ENCODE data around the gene SREBF2. TPM values are rescaled to one million over a fixed set of nuclear protein-coding genes. Genes with fewer than 3 reads are reported as not detected.
A peak's percentile ranks its signal among the peaks of the same experiment; 100 is the strongest.

SREBF2 gene
- total RNA-seq, 2 experiments from 2014 or later: 92.4 to 95.7 TPM

DNA sequence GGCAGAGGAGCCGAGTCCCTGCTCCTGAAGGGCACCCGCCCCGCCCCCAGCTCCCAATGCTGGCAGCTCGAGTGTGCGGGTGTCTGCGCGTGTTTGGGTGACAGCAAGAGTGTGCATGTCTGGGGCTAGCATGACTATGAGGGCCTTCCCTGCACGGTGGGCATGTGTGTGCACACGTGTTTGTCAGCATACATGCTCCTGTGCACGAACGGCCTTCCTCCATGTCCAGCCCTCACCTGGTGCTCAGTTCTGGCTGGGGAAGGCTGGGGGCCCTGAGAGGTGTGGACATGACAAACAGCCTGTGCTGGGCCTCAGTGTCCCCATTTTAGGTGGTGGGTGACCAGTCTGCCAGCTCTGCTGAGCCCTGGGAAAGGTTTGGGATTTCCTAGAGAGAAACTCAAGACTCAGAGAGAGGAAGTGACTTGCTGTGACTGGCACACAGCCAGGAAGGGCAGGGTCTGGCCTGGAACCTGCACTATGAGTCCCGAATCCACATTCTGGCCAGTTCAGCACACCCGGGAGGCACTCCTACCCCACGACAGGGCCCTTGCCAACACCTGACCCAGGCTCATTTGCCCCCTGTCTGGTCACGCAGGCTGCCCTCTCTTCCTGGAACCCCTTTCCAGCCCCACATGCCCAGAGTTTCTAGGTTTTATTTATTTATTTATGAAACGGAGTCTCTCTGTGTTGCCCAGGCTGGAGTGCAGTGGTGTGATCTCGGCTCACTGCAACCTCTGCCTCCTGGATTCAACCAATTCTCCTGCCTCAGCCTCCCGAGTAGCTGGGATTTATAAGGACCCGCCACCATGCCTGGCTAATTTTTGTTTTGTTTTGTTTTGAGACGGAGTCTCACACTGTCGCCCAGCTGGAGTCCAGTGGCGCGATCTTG is 85.2 kb downstream of the SREBF2 start:
- peak overlapping the region; percentile 30 for H3K4me3 Mint-ChIP-seq

DNA sequence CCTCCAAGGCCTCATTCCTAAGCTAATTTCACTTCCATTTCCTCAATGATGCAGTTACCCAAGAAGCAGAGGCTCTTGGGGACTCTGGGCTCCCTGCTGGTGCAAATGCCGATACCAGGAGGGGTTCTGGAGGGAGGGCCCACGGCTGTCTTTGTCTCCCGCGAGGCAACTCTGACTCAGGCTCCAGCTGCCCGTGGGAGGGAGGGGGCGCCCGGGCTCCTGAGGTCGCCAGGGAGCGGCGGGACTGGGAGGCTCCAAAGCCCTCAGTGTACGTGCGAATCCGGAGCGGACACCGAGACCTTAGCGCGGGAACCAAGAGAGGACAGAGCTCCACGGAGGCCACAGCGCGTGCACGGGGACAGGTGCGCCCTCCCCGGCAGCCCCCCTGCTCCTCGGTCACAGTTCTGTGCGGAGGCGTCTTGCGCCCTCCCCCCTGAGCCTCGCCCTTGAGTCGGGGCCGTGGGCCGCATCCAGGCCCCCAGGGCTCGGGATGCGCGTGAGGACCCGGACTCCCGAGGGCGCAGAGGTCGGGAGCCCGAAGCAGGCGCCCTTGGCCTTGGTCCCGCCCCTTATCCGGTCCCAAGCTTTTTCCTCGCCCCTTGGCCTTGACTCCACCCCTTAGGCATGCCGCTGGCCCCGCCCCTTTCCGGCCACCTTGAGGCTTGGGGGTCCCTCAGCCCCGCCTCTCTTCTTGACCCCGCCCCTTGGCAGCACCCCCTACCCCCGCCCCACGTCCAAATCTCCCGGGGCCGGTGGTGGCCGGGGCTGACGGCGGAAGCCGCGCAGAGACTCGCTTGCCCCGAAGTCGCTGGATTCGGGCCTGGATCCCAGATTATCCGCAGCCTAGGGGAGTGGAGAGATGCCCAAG is 86.7 kb downstream of the SREBF2 start:
- H3K27me3 Mint-ChIP-seq: peaks cover 35% of the 10 kb centered on the region
- peaks cover 21% of the 10 kb centered on the region for H3K4me1 Mint-ChIP-seq
- CTCF ChIA-PET: interaction anchor here (0.6 to 2.2 kb wide), 3 partner anchors 9 to 828 kb away, joined by 3 to 6 read pairs (median 3); no protein-coding TSS in a partner anchor
- no peaks in the 10 kb centered on the region for H3K9me3 Mint-ChIP-seq
- peak; percentile 28 for DNase-seq
- POLR2A ChIA-PET: no interaction called here
- H3K4me3 Mint-ChIP-seq: peak overlapping the region; percentile 34
- no peak overlapping the region for H3K27ac Mint-ChIP-seq
- H3K36me3 Mint-ChIP-seq (ENCODE audit: low read depth): no peaks in the 10 kb centered on the region

More for the DNA sequence above, 85.2 kb downstream of the SREBF2 start:
- peak overlapping the region; percentile 31 for H3K27ac Mint-ChIP-seq
- POLR2A ChIA-PET: no interaction called here
- CTCF ChIA-PET: interaction anchor here (0.5 to 3.0 kb wide), 5 partner anchors 8 to 78 kb away, joined by 3 to 15 read pairs (median 6); partner anchors contain the start of gene TNFRSF13C
- no peak for DNase-seq
- H3K9me3 Mint-ChIP-seq: no peaks in the 10 kb centered on the region
- H3K36me3 Mint-ChIP-seq (ENCODE audit: low read depth): no peaks in the 10 kb centered on the region
- peaks cover 38% of the 10 kb centered on the region for H3K27me3 Mint-ChIP-seq
- peaks cover 22% of the 10 kb centered on the region for H3K4me1 Mint-ChIP-seq

DNA sequence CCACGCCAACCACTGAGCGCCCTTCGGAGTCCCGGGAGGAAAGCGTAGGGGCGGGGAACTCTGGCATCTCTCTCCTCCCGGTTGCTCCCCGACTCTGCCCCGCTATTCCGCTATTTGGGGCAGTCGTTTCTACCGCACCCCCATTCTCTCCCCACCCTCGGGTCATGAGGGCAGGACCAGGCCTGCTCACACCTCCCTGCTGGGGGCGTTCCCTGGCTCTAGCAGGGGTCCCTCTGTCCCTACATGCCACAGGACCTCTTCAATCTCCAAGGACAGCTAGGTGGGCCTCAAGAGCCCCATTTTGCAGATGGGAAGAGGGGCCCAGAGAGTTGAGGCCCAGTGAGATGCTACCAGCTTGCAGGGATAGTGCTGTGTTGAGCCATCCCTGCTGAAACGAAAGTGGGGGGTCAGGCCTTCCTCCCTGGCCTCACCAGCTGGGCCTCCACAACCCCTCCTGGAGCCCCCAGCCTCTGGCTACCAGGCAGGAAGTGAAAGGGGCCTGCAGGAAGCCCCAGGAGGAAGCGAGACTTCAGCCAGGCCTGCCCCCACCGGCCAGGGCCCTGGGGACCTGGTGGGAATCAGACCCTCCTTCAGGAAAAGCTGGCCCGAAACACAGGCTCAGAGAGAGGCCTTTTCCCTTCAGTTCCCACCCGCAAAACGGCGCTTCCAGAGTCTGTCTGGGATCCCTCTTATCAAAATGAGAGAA is 87.5 kb downstream of the SREBF2 start:
- Mint-ChIP-seq H3K9me3 (no peaks in the 10 kb centered on the region), H3K4me1 (peaks cover 23% of the 10 kb centered on the region), H3K4me3 (no peak overlapping the region), H3K27ac (no peak overlapping the region), H3K27me3 (peaks cover 36% of the 10 kb centered on the region), H3K36me3 (ENCODE audit: low read depth) (no peaks in the 10 kb centered on the region)
- CTCF ChIA-PET: interaction anchor here (0.9 kb wide), 1 partner anchor 15 kb away, joined by 3 read pairs; no protein-coding TSS in a partner anchor
- no peak for DNase-seq
- POLR2A ChIA-PET: no interaction called here

DNA sequence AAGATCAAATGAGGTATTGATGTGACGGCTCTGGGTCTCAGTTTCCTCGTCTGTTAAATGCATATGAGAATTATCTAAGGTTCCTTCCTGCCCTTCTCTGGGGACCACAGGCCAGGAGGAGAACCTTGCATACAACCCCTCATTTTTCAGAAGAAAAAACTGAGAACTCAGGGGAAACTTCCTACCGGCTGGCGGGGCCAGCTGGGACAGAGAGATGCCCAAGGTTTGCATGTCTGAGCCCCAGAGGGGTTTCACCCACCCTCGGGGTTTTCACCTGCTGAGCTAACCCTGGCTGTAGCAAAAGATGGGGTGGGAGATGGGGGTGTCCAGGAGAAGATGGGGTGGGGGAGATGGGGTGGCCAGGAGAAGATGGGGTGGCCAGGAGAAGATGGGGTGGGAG is 89.4 kb downstream of the SREBF2 start:
- no peak for DNase-seq
- ChIA-PET CTCF (interaction anchor here (2.1 kb wide), 1 partner anchor 19 kb away, joined by 9 read pairs; no protein-coding TSS in a partner anchor), POLR2A (interaction anchor here (0.6 kb wide), 1 partner anchor 256 kb away, joined by 3 read pairs; no protein-coding TSS in a partner anchor)
- H3K27ac Mint-ChIP-seq: no peak overlapping the region
- H3K4me1 Mint-ChIP-seq: peaks cover 24% of the 10 kb centered on the region
- no peaks in the 10 kb centered on the region for H3K9me3 Mint-ChIP-seq
- no peak overlapping the region for H3K4me3 Mint-ChIP-seq
- H3K36me3 Mint-ChIP-seq (ENCODE audit: low read depth): no peaks in the 10 kb centered on the region
- peaks cover 27% of the 10 kb centered on the region for H3K27me3 Mint-ChIP-seq

DNA sequence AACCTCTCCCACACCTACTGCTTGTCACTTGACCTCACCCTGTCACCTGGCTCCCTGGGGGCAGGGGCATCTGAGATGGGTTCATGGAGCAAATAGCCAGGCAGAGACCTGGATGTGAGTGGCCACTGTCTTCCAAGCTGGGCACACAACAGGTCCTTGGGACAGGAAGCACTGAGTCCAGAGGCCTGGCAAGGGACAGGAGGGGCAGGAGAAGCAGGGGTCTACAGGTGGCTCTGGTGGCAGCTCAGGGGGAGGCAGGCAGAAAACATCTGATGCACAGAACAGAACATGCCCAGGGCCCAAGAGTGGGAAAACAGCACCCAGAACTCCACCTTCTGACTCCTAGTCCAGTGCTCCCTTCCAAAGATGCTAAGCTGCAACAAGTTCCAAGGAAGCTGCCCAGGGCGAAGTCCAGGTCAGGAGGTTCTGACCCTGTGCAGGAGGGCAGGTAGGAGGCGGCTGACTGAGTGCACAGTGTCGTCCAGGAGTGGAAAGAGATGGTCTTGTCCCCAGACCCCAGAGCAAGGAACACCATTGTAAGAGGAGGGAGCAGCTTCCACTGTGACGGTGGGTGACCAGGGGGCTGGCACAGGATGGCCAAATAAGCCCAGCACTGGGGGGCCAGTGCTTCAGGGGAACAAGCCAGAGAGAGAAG is 90.2 kb downstream of the SREBF2 start:
- ChIA-PET POLR2A (no interaction called here), CTCF (interaction anchor here (1.3 to 2.1 kb wide), 3 partner anchors 18 to 177 kb away, joined by 3 to 9 read pairs (median 6); no protein-coding TSS in a partner anchor)
- DNase-seq: no peak
- Mint-ChIP-seq H3K4me1 (peaks cover 21% of the 10 kb centered on the region), H3K4me3 (no peak overlapping the region), H3K36me3 (ENCODE audit: low read depth) (no peaks in the 10 kb centered on the region), H3K27ac (no peak overlapping the region), H3K9me3 (no peaks in the 10 kb centered on the region), H3K27me3 (peaks cover 31% of the 10 kb centered on the region)

DNA sequence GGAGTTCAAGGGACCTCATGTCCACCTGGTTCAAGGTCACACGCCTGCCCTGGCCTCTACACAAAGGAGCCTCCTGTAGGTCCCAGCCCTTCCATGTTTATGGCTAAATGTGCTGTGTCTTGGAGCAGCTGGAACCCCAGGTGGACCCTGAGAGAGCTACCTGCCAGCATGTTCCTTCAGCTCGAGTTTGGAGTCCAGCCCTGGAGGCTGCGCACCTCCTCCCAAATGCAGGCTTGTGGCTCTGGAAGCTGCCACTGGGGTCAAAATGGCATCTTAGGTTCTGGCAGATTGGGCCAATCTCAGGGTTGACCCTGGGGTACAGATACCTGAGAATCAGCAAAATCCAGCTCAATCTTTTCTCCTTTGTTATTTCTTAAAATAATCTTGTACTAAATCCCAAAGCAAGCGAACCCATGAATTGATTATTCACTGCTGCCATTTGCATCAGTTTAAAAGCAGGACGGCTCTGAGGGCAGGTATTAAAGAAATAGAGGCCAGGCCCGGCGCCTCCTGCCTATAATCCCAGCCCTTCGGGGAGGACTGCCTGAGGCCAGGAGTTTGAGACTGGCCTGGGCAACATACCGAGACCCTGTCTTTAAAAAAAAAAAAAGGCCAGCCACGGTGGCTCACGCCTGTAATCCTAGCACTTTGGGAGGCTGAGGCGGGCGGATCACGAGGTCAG is 90.8 kb downstream of the SREBF2 start:
- Mint-ChIP-seq H3K27ac (no peak overlapping the region), H3K4me3 (no peak overlapping the region), H3K36me3 (ENCODE audit: low read depth) (no peaks in the 10 kb centered on the region), H3K27me3 (peaks cover 28% of the 10 kb centered on the region), H3K9me3 (no peaks in the 10 kb centered on the region), H3K4me1 (peaks cover 17% of the 10 kb centered on the region)
- DNase-seq: no peak
- POLR2A ChIA-PET: interaction anchor here (0.6 kb wide), 1 partner anchor 90 kb away, joined by 4 read pairs; no protein-coding TSS in a partner anchor
- CTCF ChIA-PET: interaction anchor here (0.5 to 2.4 kb wide), 6 partner anchors 14 to 716 kb away, joined by 3 to 19 read pairs (median 5); no protein-coding TSS in a partner anchor

DNA sequence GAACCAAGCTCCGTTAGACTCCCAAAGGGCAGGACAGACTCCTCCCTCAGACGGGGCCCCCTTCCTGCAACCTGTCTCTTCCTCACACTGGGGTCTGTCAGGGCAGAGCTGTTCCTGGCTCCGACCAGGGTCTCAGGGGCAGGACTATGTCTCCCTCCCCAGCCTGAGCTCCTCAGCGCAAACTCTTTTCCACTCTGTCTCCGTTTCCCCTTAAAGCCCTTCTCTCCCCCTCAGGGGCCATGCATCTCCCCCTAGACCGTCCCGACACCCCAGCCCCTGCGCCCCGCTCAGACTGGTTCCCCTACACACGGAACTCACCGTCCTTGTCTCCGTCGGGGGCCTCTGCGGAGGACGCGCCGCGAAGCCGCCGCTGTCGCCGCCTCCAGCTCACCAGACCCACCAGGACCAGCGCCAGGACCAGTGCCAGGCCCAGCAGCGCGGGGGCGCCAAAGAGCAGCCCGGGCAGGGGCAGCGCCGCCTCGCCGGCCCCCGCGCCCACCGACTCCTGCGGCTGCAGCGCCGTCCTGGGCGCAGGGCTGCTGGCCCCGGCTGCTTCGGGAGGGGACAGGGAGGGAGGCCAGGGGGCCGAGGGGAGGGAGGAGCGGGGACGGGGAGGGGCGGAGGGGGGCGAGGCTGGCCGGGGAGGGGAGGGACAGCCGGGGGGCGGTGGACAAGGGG is 93.0 kb downstream of the SREBF2 start:
- Mint-ChIP-seq H3K9me3 (no peaks in the 10 kb centered on the region), H3K4me1 (peaks cover 11% of the 10 kb centered on the region), H3K27me3 (peaks cover 24% of the 10 kb centered on the region), H3K4me3 (peak overlapping the region; percentile 53), H3K36me3 (ENCODE audit: low read depth) (no peaks in the 10 kb centered on the region), H3K27ac (no peak overlapping the region)
- peak; percentile 75 for DNase-seq
- POLR2A ChIA-PET: no interaction called here
- CTCF ChIA-PET: interaction anchor here (0.5 to 2.4 kb wide), 27 partner anchors 9 to 411 kb away, joined by 3 to 19 read pairs (median 4); partner anchors contain the start of genes CENPM, NDUFA6 and SHISA8

DNA sequence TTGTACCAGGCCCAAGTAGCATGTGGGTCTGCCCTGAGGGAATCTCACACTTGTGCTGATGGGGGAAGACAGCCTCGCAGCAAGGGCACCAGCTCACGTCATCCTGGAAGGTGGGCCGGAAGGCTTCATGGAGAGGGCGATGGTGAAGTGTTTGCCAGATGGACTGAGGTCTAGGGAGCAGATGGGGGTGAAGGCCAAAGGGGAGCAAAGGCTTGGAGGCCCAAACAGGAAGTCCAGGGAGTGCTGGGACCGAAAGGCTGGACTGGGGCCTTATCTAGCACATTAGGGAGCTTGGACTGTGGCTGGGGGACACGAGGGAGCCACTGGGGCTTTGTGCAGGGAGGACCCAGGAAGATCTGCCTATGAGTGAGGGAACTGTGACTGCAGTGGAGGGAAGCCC is 94.9 kb downstream of the SREBF2 start:
- CTCF ChIA-PET: interaction anchor here (1.9 kb wide), 1 partner anchor 9 kb away, joined by 6 read pairs; no protein-coding TSS in a partner anchor
- H3K4me3 Mint-ChIP-seq: no peak overlapping the region
- no peak for DNase-seq
- peak overlapping the region; percentile 78 for H3K27ac Mint-ChIP-seq
- no peaks in the 10 kb centered on the region for H3K36me3 Mint-ChIP-seq (ENCODE audit: low read depth)
- peaks cover 10% of the 10 kb centered on the region for H3K4me1 Mint-ChIP-seq
- POLR2A ChIA-PET: no interaction called here
- peaks cover 24% of the 10 kb centered on the region for H3K27me3 Mint-ChIP-seq
- H3K9me3 Mint-ChIP-seq: no peaks in the 10 kb centered on the region

DNA sequence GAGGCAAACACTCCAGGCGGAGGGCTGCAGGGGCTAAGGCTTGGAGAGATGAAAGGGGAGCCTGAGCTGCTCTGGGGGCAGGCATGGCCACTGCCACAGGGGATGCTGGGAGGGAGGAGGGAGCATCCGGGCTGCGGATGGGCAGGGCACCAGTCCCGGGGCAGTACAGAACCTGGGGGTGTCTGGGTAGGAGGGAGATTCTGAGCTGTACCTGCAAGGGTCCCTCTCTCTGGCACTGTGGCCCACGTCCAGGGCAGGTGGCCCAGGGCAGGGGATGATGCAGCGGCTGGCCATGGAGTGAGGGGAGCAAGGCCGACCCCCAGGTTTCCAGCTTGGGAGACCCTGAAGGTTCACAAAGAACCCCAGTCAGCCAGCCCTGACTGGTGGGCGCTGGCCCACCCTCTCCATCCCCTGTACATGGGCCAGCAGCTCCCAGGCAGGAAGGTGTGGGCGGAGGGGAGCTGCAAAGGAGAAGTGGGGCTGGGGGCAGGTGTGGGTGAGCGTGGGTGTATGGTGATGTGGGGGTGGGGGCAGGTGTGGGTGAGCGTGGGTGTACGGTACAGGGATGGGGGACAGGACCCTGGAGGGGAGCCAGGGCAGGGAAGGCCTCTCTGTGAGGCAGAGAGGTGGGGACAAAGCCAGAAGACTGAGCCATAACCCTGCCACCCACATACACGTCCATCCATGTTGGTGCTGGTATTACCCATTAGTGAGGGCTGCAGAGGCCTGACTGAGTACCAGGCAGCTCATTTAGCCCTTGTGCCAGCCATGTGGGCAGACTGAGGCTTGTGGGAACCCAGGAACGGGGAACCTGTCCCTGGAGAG is 95.9 kb downstream of the SREBF2 start:
- Mint-ChIP-seq H3K27me3 (peaks cover 24% of the 10 kb centered on the region), H3K27ac (no peak overlapping the region), H3K4me1 (peaks cover 10% of the 10 kb centered on the region), H3K9me3 (no peaks in the 10 kb centered on the region), H3K36me3 (ENCODE audit: low read depth) (no peaks in the 10 kb centered on the region), H3K4me3 (no peak overlapping the region)
- POLR2A ChIA-PET: no interaction called here
- no peak for DNase-seq
- CTCF ChIA-PET: interaction anchor here (1.1 to 1.9 kb wide), 2 partner anchors 10 to 12 kb away, joined by 3 to 6 read pairs; no protein-coding TSS in a partner anchor

DNA sequence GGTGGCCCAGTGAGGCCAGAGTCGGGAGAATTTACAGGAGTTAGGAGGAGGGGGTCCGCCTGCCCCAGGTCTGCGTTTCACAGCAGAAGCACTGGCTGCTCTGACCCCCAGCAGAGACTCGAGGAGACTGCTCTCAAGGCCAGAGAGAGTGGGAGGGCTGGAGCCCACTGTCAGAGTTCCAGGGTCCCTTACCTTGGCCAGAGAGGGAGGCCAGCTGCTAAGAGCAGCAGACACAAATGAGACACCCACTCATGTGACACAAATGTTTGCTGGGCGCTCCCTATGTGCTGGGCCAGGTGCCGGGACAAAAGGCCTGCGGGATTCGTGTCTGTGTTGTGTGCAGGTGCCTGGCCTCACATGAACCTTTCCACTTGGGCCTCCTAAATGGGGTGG is 96.5 kb downstream of the SREBF2 start:
- no peak for DNase-seq
- Mint-ChIP-seq H3K36me3 (ENCODE audit: low read depth) (no peaks in the 10 kb centered on the region), H3K4me3 (no peak overlapping the region), H3K9me3 (no peaks in the 10 kb centered on the region), H3K27me3 (peaks cover 24% of the 10 kb centered on the region), H3K4me1 (peaks cover 10% of the 10 kb centered on the region), H3K27ac (no peak overlapping the region)
- ChIA-PET POLR2A (no interaction called here), CTCF (interaction anchor here (0.7 to 1.1 kb wide), 2 partner anchors 11 to 90 kb away, joined by 3 to 5 read pairs; no protein-coding TSS in a partner anchor)
